C4-2B (cell line): Measurements from ENCODE around the gene CCER1.

Source experiments
- CTCF ChIP-seq: fragments of 450-650 bp; conservative IDR thresholded peaks from 2 replicates; pipeline ENCODE4 v1.5.1; 2017; ENCODE audit warnings: mild to moderate bottlenecking
- ZFX ChIP-seq: fragments of 450-650 bp; IDR thresholded peaks from 2 replicates; pipeline ENCODE4 v1.6.1; 2017

GRCh38 chr12:90969851-90970250 is 14.9 kb upstream of the CCER1 start:
- TF ChIP-seq CTCF (no peak), ZFX (no peak)
